ENCODE measurements around the gene ADPRHL1.

Gene ADPRHL1

GRCh38 chr13:113479179-113479578, 25.9 kb upstream of the ADPRHL1 start:
- TF ChIP-seq CREB1 (IDR thresholded peaks at IDR 0.05; ENCODE audit: low read depth) = no peak
- no peak for TF ChIP-seq FOXM1 (IDR thresholded peaks at IDR 0.05; ENCODE audit: borderline replicate concordance, low read depth)
- TF ChIP-seq NFIC (IDR thresholded peaks at IDR 0.05) = no peak
- TF ChIP-seq YY1 (IDR thresholded peaks at IDR 0.05; ENCODE audit: low read depth) = no peak
- no peak for TF ChIP-seq TEAD4 (IDR thresholded peaks at IDR 0.05)
- TF ChIP-seq CEBPB (IDR thresholded peaks at IDR 0.05) = no peak
- TF ChIP-seq EP300 (IDR thresholded peaks at IDR 0.05; ENCODE audit: borderline replicate concordance) = no peak
- TF ChIP-seq RAD21 (IDR thresholded peaks at IDR 0.05; ENCODE audit: low read depth) = no peak
- no peak for TF ChIP-seq ZBTB7A (IDR thresholded peaks at IDR 0.05; ENCODE audit: low read depth)
- TF ChIP-seq TCF12 (IDR thresholded peaks at IDR 0.05; ENCODE audit: low read depth) = no peak
- TF ChIP-seq TAF1 (IDR thresholded peaks at IDR 0.05; ENCODE audit: low read depth) = no peak
- TF ChIP-seq REST (IDR thresholded peaks at IDR 0.05; ENCODE audit: low read depth) = no peak

- TF ChIP-seq TAF1 (IDR thresholded peaks at IDR 0.05; ENCODE audit: low read depth) = no peak
- TF ChIP-seq TCF12 (IDR thresholded peaks at IDR 0.05; ENCODE audit: low read depth) = no peak
- no peak for TF ChIP-seq USF1 (IDR thresholded peaks at IDR 0.05)
- no peak for TF ChIP-seq EGR1 (IDR thresholded peaks at IDR 0.05)
- TF ChIP-seq RAD21 (IDR thresholded peaks at IDR 0.05; ENCODE audit: low read depth) = no peak
- no peak for TF ChIP-seq EP300 (IDR thresholded peaks at IDR 0.05; ENCODE audit: borderline replicate concordance)
- TF ChIP-seq REST (IDR thresholded peaks at IDR 0.05; ENCODE audit: low read depth) = no peak
- TF ChIP-seq FOXM1 (IDR thresholded peaks at IDR 0.05; ENCODE audit: borderline replicate concordance, low read depth) = no peak
- no peak for TF ChIP-seq TEAD4 (IDR thresholded peaks at IDR 0.05)
- no peak for TF ChIP-seq NFIC (IDR thresholded peaks at IDR 0.05)
- TF ChIP-seq MAX (IDR thresholded peaks at IDR 0.05) = no peak
- TF ChIP-seq CREB1 (IDR thresholded peaks at IDR 0.05; ENCODE audit: low read depth) = no peak
- no peak for TF ChIP-seq YY1 (IDR thresholded peaks at IDR 0.05; ENCODE audit: low read depth)
- no peak for TF ChIP-seq ZBTB7A (IDR thresholded peaks at IDR 0.05; ENCODE audit: low read depth)
- TF ChIP-seq CEBPB (IDR thresholded peaks at IDR 0.05) = no peak
Observed at GRCh38 chr13:113477724-113478123, 24.4 kb upstream of the ADPRHL1 start.

GRCh38 chr13:113476811-113477210, 23.5 kb upstream of the ADPRHL1 start:
- TF ChIP-seq ZBTB7A (IDR thresholded peaks at IDR 0.05; ENCODE audit: low read depth) (no peak), MAX (IDR thresholded peaks at IDR 0.05) (no peak), EP300 (IDR thresholded peaks at IDR 0.05; ENCODE audit: borderline replicate concordance) (no peak), RAD21 (IDR thresholded peaks at IDR 0.05; ENCODE audit: low read depth) (no peak), REST (IDR thresholded peaks at IDR 0.05; ENCODE audit: low read depth) (no peak), EGR1 (IDR thresholded peaks at IDR 0.05) (no peak), TCF12 (IDR thresholded peaks at IDR 0.05; ENCODE audit: low read depth) (no peak), FOXM1 (IDR thresholded peaks at IDR 0.05; ENCODE audit: borderline replicate concordance, low read depth) (no peak), CEBPB (IDR thresholded peaks at IDR 0.05) (no peak), USF1 (IDR thresholded peaks at IDR 0.05) (no peak), CREB1 (IDR thresholded peaks at IDR 0.05; ENCODE audit: low read depth) (no peak), TEAD4 (IDR thresholded peaks at IDR 0.05) (no peak), YY1 (IDR thresholded peaks at IDR 0.05; ENCODE audit: low read depth) (no peak), TAF1 (IDR thresholded peaks at IDR 0.05; ENCODE audit: low read depth) (no peak), NFIC (IDR thresholded peaks at IDR 0.05) (no peak)

- no peak for TF ChIP-seq MAX (IDR thresholded peaks at IDR 0.05)
- TF ChIP-seq TAF1 (IDR thresholded peaks at IDR 0.05; ENCODE audit: low read depth) = no peak
- TF ChIP-seq USF1 (IDR thresholded peaks at IDR 0.05) = no peak
- no peak for TF ChIP-seq EGR1 (IDR thresholded peaks at IDR 0.05)
- no peak for TF ChIP-seq RAD21 (IDR thresholded peaks at IDR 0.05; ENCODE audit: low read depth)
Observed at GRCh38 chr13:113475911-113476310, 22.6 kb upstream of the ADPRHL1 start.
